Measurements from ENCODE around the gene RGSL1. TPM values are rescaled to one million over a fixed set of nuclear protein-coding genes. Genes with fewer than 3 reads are reported as not detected.
"Not testable (repeated sequence)": the region's sequence is repeated elsewhere in the genome, so short reads cannot be mapped to it uniquely, and the experiment has no call there.

Gene RGSL1
- polyA plus RNA-seq, 4 donors: 0.09 TPM; not detected in 3

DNA sequence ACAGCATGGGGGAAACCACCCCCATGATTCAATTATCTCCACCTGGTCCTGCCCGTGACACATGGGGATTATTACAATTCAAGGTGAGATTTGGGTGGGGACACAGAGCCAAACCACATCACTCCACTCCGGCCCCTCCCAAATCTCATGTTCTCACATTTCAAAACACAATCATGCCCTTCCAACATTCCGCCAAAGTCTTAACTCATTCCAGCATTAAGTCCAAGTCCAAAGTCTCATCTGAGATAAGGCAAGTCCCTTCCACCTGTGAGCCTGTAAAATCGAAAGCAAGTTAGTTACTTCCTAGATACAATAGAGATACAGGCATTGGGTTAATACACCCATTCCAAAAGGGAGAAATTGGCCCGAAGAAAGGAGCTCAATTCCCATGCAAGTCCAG is 78.3 kb downstream of the RGSL1 start:
- DNase-seq (ENCODE audit: low read depth in 4 of 4, low spot score in 3 of 4): not testable (repeated sequence)

DNA sequence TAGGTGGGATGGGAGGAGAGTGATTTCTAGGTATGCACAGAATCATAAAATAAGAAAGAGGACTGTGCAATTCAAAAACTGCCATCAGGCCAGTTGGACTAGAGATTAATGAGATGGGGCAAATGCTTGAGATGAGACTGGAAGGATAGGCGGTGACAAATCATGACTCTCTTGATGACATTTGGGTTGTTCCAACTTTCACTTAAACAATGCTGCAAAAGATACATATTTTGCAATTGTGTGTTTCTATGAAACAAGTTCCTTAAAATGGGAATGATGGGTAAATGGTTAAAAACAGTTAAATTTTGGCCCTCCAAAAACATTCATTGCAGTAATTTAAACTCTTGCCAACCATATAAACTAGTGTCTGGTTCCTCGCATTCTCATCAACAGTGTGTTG is 84.0 kb downstream of the RGSL1 start:
- no peak for DNase-seq (ENCODE audit: low read depth in 4 of 4, low spot score in 3 of 4)

DNA sequence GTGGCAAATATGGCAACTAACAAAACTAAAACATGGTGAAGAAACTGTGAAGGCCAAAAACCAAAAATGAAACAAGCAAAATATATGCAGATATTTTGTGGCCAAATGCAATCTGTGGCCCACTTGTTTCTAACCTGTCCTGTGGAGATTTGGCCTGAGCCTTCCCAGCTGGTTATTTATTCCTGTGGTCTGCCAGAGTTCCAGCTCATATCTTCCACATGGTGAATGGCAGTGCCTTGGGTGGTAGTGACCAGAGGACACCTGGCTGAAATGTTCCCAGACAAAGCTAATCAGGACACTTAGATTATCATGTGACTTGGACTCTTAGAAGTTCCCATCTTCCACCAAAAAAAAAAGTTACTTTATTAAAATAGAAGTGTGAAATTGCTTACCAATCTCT is 99.4 kb downstream of the RGSL1 start:
- DNase-seq (ENCODE audit: low read depth in 4 of 4, low spot score in 3 of 4): no peak

- no peak for DNase-seq (ENCODE audit: low read depth in 4 of 4, low spot score in 3 of 4)
These were observed 99.9 kb downstream of the RGSL1 start for GRCh38 chr1:182549811-182550210.

DNA sequence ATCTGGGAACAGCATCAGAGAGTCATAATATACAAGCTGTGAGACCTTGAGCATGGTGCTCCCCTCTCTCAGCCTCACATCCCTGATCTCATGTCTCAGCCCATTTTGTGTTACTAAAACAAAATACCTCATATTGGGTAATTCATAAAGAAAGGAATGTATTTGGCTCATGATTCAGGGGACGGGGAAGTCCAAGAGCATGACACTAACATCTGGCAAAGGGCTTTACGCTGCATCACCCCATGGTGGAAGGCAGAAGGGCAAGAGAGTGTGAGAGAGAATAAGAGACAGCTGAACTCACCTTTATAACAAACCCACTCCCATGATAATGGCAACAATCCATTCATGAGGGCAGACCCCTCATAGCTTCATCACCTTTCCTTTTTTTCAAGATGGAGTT is 102.6 kb downstream of the RGSL1 start:
- no peak for DNase-seq (ENCODE audit: low read depth in 4 of 4, low spot score in 3 of 4)

- no peak for DNase-seq (ENCODE audit: low read depth in 4 of 4, low spot score in 3 of 4)
These were observed 105.5 kb downstream of the RGSL1 start for GRCh38 chr1:182555493-182555892.

- DNase-seq (ENCODE audit: low read depth in 4 of 4, low spot score in 3 of 4): no peak
These were observed 106.3 kb downstream of the RGSL1 start for GRCh38 chr1:182556279-182556678.

GRCh38 chr1:182560392-182560984 is 110.5 kb downstream of the RGSL1 start:
- DNase-seq (ENCODE audit: low read depth in 4 of 4, low spot score in 3 of 4): no peak

GRCh38 chr1:182561456-182561855 is 111.5 kb downstream of the RGSL1 start:
- DNase-seq (ENCODE audit: low read depth in 4 of 4, low spot score in 3 of 4): no peak

DNA sequence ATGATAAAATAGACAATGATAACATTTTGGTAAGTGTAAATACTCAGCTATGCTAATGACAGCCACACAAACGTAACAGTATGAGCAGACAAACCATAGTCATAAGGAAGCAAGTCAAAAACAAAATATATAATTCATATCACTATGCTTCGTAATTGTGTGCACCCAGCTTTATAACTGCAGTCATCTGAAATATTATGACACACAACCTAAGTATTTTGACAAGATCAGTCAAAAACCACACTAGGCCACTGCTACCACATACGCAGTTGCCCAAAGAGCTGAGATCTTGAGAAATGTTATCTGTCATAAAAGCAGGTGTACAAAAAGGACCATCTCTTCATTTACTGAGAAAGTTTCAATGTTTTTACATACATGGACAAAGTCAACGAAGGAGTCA is 113.1 kb downstream of the RGSL1 start:
- DNase-seq (ENCODE audit: low read depth in 4 of 4, low spot score in 3 of 4): no peak

DNA sequence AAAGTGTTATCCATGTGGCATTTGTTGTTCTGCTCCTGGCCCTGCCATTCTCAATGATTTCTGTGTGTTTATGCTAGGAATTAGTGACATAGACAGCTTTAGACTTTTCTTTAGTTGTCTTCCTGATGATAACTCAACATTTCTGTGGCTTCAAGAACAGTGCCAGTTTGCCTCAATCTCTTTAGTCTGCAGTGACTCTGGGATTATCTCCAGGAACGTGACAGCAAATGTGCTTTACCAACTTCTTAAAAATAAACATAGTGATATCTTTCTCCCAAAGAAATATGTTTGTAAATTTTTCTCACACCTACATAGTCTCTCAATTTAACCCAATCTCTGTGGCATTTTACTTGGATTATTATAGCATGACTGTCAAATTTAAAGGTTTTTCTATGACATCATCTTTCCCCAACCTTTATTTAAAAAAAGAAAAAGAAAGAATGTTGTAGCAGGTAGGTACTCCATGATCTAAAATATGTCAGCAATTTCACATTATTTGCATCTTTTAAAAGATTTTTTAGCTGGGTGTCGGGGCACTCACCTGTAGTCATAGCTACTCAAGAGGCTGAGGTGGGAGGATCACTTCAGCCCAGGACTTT is 114.6 kb downstream of the RGSL1 start:
- DNase-seq (ENCODE audit: low read depth in 4 of 4, low spot score in 3 of 4): no peak

- DNase-seq (ENCODE audit: low read depth in 4 of 4, low spot score in 3 of 4): no peak
These were observed 115.6 kb downstream of the RGSL1 start for GRCh38 chr1:182565537-182565936.

DNA sequence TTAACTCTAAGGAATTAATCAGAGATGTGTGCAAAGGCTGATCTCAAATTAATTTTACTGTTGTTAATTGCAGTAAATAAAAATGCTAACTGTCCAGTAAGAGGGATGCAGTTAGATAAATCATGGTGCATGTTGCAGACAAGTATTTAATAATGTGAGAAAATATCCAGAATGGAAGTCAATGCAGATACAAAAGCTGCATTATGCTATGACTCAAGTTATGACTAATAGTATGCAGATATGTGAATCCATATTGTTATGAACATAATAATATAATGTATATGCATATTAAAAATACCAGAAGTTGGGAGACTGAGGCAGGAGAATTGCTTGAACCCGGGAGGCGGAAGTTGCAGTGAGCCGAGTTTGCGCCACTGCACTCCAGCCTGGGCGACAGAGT is 117.7 kb downstream of the RGSL1 start:
- DNase-seq (ENCODE audit: low read depth in 4 of 4, low spot score in 3 of 4): no peak

DNA sequence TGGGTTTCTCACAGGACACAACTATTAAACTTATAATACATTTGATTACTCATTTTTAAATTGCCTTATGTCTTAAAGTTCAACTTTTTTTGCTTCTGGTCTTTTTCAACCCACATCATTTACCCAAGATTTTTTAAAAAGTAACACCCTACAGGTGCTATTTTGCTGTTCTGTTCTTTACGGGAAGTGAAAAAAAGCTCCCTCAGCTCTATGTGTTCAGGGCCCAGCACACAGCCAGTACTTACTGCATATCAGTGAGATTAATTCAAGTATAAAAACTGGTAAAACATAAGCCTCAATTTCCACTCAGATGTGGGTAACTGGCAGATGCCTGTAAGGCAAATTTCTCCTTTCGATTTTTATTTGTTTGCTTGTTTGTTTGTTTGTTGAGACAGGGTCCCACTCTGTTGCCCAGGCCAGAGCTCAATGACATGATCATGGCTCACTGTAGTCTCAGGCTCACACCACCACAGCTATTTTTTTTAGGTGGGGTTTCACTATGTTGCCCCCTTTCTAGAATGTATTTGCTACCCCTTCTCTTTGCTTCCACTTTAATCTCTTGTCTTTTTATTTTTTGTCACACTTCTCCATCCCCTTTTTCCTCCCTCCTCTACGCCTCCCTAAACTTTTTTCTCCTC is 118.8 kb downstream of the RGSL1 start:
- DNase-seq (ENCODE audit: low read depth in 4 of 4, low spot score in 3 of 4): no peak

- DNase-seq (ENCODE audit: low read depth in 4 of 4, low spot score in 3 of 4): no peak
These were observed 120.1 kb downstream of the RGSL1 start for GRCh38 chr1:182569939-182570610.

DNA sequence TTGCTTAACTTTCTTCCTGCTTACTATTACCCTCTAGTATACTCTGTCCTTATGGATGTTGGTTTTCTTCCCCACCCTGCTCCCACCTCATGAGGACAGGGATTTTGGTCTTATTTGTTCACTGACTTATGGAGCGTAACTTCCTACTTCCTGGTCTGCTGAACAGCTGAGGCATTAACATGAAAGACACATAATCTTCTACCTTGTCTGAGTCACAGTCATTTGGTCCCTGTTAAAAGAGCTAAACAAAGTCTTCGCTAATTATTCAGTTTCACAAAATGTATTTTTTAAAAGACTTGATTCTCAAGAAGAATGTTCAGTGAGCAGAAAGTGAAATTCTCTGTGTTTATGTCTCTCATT is 120.6 kb downstream of the RGSL1 start:
- no peak for DNase-seq (ENCODE audit: low read depth in 4 of 4, low spot score in 3 of 4)

GRCh38 chr1:182574156-182574555 is 124.2 kb downstream of the RGSL1 start:
- DNase-seq (ENCODE audit: low read depth in 4 of 4, low spot score in 3 of 4): no peak

- DNase-seq (ENCODE audit: low read depth in 4 of 4, low spot score in 3 of 4): no peak
These were observed 125.7 kb downstream of the RGSL1 start for GRCh38 chr1:182575540-182576149.

DNA sequence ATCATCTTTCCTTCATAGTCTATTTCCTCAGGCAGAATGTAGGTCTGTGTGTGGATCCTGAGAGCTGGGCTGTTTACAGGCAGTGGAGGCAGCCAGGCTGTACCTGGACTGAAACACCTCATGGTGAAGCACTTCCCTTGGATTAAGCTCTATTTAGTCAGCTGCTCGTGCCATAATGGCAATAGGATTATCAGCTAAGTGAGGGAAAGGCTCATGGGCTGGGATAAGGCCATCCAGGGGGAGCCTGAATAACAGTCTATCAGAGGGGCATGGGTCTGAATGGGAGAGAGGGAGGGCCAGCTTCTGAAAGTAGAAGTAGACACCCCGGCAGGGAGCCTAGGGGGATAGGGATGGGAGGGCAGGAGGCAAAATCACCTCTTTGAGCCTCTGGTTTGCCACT is 130.8 kb downstream of the RGSL1 start:
- no peak for DNase-seq (ENCODE audit: low read depth in 4 of 4, low spot score in 3 of 4)

DNA sequence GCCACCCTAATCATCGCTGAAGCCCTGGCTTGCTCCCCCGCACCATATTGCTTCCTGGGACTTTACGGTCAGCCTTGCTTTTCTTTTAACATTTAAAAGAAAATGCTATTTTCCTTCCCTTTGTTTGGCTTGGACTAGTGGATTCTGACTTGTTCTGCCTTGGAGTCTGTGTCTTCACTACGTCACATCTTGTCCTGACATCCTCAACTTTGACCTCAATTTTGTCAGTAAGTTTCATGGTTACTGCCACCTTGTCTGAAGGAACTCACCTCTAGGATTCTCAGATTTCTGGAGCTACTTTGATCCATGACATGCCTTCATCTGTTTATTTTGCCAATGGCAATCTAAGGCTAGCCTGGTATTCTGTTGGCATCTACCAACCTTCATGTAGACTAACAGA is 134.8 kb downstream of the RGSL1 start:
- DNase-seq (ENCODE audit: low read depth in 4 of 4, low spot score in 3 of 4): no peak

DNA sequence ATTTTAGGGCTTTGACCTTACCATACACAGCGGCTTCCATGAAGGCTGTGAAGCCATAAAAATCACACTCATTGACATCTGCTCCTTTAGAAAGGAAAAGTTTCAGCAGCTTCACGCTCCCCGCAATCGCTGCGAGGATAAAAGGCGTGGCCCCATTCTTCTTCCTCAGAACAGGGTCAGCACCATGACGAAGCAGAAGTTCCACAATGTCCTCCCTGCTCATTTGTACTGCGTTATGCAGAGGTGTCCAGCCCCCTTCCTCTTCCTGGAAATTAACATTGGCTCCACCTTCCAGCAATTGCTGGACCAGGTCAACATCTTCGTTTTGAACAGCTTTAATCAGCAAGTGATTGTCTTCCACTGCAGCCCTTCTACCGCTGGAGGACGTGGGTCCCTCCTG is 136.4 kb downstream of the RGSL1 start:
- DNase-seq (ENCODE audit: low read depth in 4 of 4, low spot score in 3 of 4): no peak

GRCh38 chr1:182587093-182587492 is 137.1 kb downstream of the RGSL1 start:
- DNase-seq (ENCODE audit: low read depth in 4 of 4, low spot score in 3 of 4): no peak

Measured in right renal pelvis (tissue), 4 donors.